ENCODE measurements around the gene TLR6. TPM values are rescaled to one million over a fixed set of nuclear protein-coding genes. Genes with fewer than 3 reads are reported as not detected.
"Not testable (repeated sequence)": the region's sequence is repeated elsewhere in the genome, so short reads cannot be mapped to it uniquely, and the experiment has no call there.

TLR6 gene
- total RNA-seq, 1 donor from 2014 or later = 8.3 TPM

- no peak overlapping the region for H3K4me3 ChIP-seq
- H3K27ac ChIP-seq = no peak overlapping the region
Observed at GRCh38 chr4:38819569-38819968, 37.0 kb downstream of the TLR6 start.

GRCh38 chr4:38818441-38818976 is 38.1 kb downstream of the TLR6 start:
- intact Hi-C loops (cut with DNase I) = no loop called here
- no peak for DNase-seq (ENCODE audit: extremely low spot score in 2 of 2)
- H3K27ac ChIP-seq = no peak overlapping the region
- H3K27me3 ChIP-seq = no peaks in the 10 kb centered on the region
- no peaks in the 10 kb centered on the region for H3K36me3 ChIP-seq
- no peaks in the 10 kb centered on the region for H3K4me1 ChIP-seq
- TF ChIP-seq POLR2A (IDR thresholded peaks at IDR 0.05) (no peak), POLR2AphosphoS5 (IDR thresholded peaks at IDR 0.05; ENCODE audit: insufficient read depth in 1 of 2, low read depth in 1 of 2) (no peak), CTCF (IDR thresholded peaks at IDR 0.05) (no peak)
- no peak overlapping the region for H3K4me3 ChIP-seq
- H3K9me3 ChIP-seq = no peaks in the 10 kb centered on the region

More at GRCh38 chr4:38819569-38819968, 37.0 kb downstream of the TLR6 start:
- intact Hi-C loops (cut with DNase I) = no loop called here
- H3K27me3 ChIP-seq = no peaks in the 10 kb centered on the region
- TF ChIP-seq POLR2AphosphoS5 (IDR thresholded peaks at IDR 0.05; ENCODE audit: insufficient read depth in 1 of 2, low read depth in 1 of 2) = no peak
- no peak for TF ChIP-seq POLR2A (IDR thresholded peaks at IDR 0.05)
- no peak for TF ChIP-seq CTCF (IDR thresholded peaks at IDR 0.05)
- H3K36me3 ChIP-seq = no peaks in the 10 kb centered on the region
- no peaks in the 10 kb centered on the region for H3K4me1 ChIP-seq
- DNase-seq (ENCODE audit: extremely low spot score in 2 of 2) = no peak
- no peaks in the 10 kb centered on the region for H3K9me3 ChIP-seq

GRCh38 chr4:38815885-38816782 is 40.5 kb downstream of the TLR6 start:
- intact Hi-C loops (cut with DNase I) = no loop called here
- no peak overlapping the region for H3K27ac ChIP-seq
- H3K4me1 ChIP-seq = no peaks in the 10 kb centered on the region
- H3K9me3 ChIP-seq = no peaks in the 10 kb centered on the region
- no peak overlapping the region for H3K4me3 ChIP-seq
- no peak for DNase-seq (ENCODE audit: extremely low spot score in 2 of 2)
- TF ChIP-seq POLR2AphosphoS5 (IDR thresholded peaks at IDR 0.05; ENCODE audit: insufficient read depth in 1 of 2, low read depth in 1 of 2) = no peak
- no peak for TF ChIP-seq POLR2A (IDR thresholded peaks at IDR 0.05)
- no peak for TF ChIP-seq CTCF (IDR thresholded peaks at IDR 0.05)
- H3K27me3 ChIP-seq = no peaks in the 10 kb centered on the region
- no peaks in the 10 kb centered on the region for H3K36me3 ChIP-seq

- DNase-seq (ENCODE audit: extremely low spot score in 2 of 2) = no peak
- Histone ChIP-seq H3K27me3 (no peaks in the 10 kb centered on the region), H3K36me3 (no peaks in the 10 kb centered on the region), H3K4me3 (no peak overlapping the region), H3K27ac (no peak overlapping the region), H3K9me3 (no peaks in the 10 kb centered on the region), H3K4me1 (no peaks in the 10 kb centered on the region)
- intact Hi-C loops (cut with DNase I) = no loop called here
- no peak for TF ChIP-seq CTCF (IDR thresholded peaks at IDR 0.05)
- no peak for TF ChIP-seq POLR2A (IDR thresholded peaks at IDR 0.05)
- no peak for TF ChIP-seq POLR2AphosphoS5 (IDR thresholded peaks at IDR 0.05; ENCODE audit: insufficient read depth in 1 of 2, low read depth in 1 of 2)
Observed at GRCh38 chr4:38814386-38814785, 42.2 kb downstream of the TLR6 start.

GRCh38 chr4:38811297-38811696 is 45.3 kb downstream of the TLR6 start:
- intact Hi-C loops (cut with DNase I) = no loop called here
- H3K36me3 ChIP-seq = no peaks in the 10 kb centered on the region

GRCh38 chr4:38807462-38807861 is 49.2 kb downstream of the TLR6 start:
- intact Hi-C loops (cut with DNase I); H3K27me3 ChIP-seq; H3K9me3 ChIP-seq; DNase-seq (ENCODE audit: extremely low spot score in 2 of 2); H3K4me3 ChIP-seq; H3K36me3 ChIP-seq; H3K27ac ChIP-seq: not testable (repeated sequence)
- H3K4me1 ChIP-seq = peaks cover 19% of the 10 kb centered on the region

More at GRCh38 chr4:38811297-38811696, 45.3 kb downstream of the TLR6 start:
- no peak for TF ChIP-seq POLR2A (IDR thresholded peaks at IDR 0.05)
- TF ChIP-seq POLR2AphosphoS5 (IDR thresholded peaks at IDR 0.05; ENCODE audit: insufficient read depth in 1 of 2, low read depth in 1 of 2) = no peak
- TF ChIP-seq CTCF (IDR thresholded peaks at IDR 0.05) = no peak
- Histone ChIP-seq H3K27ac (no peak overlapping the region), H3K27me3 (no peaks in the 10 kb centered on the region), H3K4me3 (no peak overlapping the region), H3K9me3 (no peaks in the 10 kb centered on the region), H3K4me1 (no peaks in the 10 kb centered on the region)
- no peak for DNase-seq (ENCODE audit: extremely low spot score in 2 of 2)

- H3K27ac ChIP-seq; H3K27me3 ChIP-seq; intact Hi-C loops (cut with DNase I); H3K9me3 ChIP-seq; H3K4me3 ChIP-seq; DNase-seq (ENCODE audit: extremely low spot score in 2 of 2); H3K36me3 ChIP-seq: not testable (repeated sequence)
- H3K4me1 ChIP-seq = peaks cover 19% of the 10 kb centered on the region
Observed at GRCh38 chr4:38806251-38806650, 50.4 kb downstream of the TLR6 start.
